ENCODE measurements around the gene VPS37B.

The VPS37B gene

GRCh38 chr12:122840580-122841513, 55.1 kb downstream of the VPS37B start:
- no peak for DNase-seq (ENCODE audit: low spot score)

DNA sequence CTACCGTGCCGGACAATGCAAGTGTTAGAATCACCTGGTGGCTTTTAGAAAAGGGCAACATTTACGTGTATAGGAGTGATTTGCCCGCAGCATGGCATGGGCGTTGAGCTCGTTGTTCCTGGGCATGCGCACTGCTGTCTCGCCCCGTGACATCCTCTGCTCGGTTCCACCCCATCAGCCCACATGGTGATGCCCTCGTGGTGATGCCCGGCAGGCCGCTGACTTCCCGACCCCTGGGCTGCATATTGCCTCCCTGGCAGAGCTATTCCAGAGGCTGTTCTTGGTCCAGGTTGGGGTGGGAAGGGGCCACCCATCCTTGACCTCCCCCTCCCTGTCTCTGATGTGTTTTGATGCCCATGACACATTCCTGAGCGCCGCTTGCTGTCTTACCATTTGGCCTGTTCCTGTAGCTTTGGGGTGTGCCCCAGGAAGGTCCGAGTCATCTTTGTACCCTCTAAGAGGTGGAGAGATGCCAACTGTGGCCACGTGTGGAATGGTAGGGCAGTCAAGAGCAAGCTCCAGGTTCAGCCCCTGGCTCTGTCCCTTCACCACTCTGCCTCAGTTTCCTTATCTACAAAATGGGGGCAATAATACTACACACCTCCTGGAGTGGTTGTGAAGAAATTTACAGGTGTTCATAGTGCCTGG, 55.9 kb downstream of the VPS37B start:
- DNase-seq (ENCODE audit: low spot score), result no peak

- no peak for DNase-seq (ENCODE audit: low spot score)
These were observed 57.1 kb downstream of the VPS37B start for GRCh38 chr12:122838841-122839240.

DNA sequence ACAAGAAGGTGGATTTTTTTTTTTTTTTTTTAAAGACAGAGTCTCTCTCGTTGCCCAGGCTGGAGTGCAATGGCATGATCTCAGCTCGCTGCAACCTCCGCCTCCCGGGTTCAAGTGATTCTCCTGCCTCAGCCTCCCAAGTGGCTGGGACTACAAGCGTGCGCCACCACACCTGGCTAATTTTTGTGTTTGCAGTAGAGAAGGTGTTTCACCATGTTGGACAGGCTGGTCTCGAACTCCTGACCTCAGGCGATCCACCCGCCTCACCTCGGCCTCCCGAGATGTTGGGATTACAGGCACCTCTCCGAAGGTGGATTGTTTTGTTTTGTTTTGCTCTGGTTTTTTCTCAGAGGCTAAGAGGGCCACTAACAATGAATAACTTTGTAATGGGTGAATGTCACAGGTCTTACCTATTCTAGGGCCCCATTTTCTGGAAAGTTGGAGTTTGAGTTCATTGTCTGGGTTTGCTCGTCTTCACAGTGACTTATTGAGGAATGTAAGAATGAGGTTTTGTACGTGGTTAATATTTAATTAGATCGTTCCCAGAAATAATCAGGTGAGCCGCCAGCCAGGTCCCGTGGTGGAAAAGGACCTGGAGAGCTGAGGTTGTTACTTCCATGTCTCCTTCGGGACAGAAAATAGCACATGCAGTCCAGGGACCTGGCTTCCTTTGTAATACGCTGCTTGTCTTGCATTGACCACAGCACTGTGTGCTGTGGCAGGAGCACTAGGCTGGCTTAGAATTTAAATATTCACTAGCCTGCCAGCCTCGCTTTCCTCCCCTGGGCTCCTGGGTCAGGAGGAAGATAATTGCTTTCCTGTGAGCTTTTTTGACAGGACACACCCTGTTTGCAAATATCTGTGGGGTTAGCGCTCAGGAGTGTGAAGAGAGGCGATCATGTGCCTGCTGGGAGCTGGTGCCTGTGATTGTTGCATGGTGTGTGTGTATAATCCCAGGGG, 58.3 kb downstream of the VPS37B start:
- DNase-seq (ENCODE audit: low spot score), result no peak

GRCh38 chr12:122836027-122836921, 59.6 kb downstream of the VPS37B start:
- DNase-seq (ENCODE audit: low spot score), result peak; percentile 74

GRCh38 chr12:122835750-122836026, 60.2 kb downstream of the VPS37B start:
- DNase-seq (ENCODE audit: low spot score), result no peak

DNA sequence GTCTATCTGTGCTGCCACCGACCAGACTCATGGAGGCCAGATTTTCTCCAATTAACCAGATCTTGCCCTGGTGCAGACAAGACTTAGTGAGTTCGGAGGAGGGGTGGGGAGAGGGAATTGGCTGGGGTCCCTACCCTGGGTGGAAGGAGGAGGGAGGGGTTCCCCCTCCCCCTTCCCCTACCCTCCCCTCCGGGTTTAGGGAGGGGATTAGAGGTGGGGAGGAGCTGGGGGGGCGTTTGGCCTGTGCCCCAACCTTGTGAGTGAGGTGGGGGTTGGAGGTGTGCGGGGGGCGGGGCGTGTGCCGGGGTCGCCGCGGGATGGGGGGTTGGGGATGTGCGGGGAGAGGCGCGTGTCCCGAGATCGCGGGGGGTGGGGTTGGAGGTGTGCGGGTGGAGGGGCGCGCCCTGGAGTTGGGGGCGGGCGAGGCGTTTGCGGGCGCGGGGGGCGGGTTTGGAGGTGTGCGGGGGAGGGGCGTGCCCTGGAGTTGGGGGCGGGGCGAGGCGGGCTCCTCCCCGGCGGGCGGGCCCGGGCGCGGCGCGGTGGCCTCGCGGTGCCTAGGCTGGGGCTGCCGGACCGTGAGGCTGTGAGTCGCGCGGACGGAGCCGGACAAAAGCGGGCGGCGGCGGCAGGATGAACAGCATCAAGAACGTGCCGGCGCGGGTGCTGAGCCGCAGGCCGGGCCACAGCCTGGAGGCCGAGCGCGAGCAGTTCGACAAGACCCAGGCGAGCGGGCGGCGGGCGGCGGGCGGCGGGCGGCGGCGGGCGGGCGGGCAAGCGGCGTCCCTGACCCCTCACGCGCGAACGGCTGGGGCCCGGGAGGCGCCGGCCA, 60.8 kb downstream of the VPS37B start, which contains the start of gene HIP1R:
Gene HIP1R (plus strand): TSS at position 537 of the 829 bp plus-strand sequence. CDS start 94 bp downstream, at position 631.
- DNase-seq (ENCODE audit: low spot score), result peak; percentile 60

- peak; percentile 77 for DNase-seq (ENCODE audit: low spot score)
These were observed 61.6 kb downstream of the VPS37B start for GRCh38 chr12:122834104-122834920.

DNA sequence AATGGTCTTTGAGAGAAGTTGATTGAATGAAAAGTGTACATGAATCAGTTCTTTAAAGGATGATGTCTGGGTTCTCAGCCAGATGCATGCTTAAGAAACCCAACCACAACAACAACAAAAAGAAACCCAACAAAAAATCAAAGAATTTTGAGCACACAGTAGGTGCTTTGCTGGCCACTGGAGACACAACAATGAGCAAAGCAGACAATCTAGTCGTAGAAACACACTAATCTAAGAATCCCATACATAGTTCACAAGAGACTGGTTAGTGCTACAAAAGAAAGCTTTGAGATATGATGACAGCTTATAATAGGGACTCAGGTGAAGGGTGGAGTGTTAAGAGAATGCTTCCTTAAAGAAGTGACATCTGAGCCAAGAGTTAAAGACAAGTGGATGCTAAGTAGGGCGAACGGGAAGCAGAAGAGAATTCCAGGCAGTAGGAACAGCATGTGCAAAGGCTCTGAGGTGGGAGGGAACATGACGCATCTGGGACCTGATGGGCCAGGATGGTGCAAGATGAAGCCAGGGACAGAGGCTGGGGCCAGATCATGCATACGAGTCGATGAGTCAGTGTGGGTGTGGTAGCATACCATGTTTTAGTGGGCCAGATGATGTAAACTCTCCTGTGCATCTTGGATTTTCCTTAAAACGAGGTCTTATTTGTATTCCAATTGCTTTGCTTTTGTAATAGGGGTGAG, 65.3 kb downstream of the VPS37B start:
- no peak for DNase-seq (ENCODE audit: low spot score)

DNA sequence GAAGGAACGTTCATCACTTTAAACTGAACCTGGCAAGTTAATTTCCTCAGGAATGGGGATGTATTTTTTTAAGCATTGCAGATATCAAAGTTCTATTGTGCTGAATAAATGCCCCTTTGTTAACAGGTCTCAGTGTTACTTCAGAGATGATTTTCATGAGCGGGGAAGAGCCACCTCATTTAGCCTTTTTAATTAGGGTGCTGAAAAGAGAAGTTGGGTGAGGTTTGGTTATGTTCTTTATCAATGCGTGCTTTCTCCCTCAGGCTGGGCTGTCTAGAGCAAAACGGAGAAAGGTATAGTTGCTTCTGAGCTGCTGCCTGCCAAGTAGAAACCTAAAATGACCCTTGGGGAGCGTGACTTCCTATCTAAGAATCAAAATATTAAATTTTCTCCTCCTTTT, 68.7 kb downstream of the VPS37B start:
- DNase-seq (ENCODE audit: low spot score), result peak; percentile 50

DNA sequence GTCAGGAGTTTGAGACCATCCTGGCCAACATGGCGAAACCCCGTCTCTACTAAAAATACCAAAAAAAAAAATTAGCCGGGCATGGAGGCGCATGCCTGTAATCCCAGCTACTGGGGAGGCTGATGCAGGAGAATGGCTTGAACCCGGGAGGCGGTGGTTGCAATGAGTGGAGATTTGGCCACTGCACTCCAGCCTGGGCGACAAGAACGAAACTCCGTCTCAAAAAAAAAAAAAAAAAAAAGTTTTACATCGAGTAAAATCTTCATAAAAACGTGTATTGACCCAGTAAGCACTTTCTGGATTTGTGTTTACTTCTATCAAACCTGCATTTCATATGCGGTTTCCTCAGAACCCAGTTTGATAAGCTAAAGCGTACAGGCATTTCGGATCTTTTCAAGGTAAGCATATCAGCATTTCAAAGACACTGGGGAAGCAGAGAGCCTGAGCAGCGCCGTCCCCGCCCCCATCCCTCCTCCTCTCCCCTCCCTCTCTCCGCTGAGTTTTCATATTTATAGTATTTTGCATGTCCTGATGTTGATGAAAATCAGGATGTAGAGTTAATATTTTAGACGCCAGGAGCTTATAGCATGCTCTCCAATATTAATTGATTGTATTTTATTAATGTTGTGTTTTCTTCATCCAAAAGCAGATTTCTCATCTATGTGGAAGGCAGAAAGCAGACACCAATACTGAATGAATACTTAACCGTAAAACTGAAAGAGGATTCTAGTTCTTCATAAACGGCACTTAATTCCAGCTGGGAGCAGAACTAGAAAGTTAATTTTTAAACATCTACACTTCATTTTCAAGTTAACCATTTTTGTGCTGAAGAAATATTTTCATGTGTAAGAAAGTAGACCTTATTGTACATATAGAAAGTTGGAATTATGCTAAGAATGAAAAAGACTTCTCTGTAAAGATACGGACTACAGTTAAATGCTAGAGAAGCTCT, 69.9 kb downstream of the VPS37B start:
- peak; percentile 50 for DNase-seq (ENCODE audit: low spot score)

DNA sequence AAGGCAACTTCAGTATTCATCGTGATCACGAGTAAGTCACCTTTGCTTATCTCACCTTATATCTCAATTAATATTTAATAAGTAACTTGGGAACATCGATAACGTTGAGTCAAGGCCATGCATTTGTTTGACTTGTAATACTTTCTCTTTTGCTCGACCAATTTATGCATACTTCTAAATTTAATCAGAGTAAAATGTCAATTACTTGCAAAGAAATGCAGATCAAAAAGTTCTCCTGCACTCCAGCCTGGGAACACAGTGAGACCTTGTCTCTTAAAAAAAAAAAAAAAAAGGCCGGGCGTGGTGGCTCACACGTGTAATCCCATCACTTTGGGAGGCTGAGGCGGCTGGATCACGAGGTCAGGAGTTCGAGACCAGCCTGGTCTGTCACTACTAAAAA, 72.5 kb downstream of the VPS37B start:
- DNase-seq (ENCODE audit: low spot score), result no peak

DNA sequence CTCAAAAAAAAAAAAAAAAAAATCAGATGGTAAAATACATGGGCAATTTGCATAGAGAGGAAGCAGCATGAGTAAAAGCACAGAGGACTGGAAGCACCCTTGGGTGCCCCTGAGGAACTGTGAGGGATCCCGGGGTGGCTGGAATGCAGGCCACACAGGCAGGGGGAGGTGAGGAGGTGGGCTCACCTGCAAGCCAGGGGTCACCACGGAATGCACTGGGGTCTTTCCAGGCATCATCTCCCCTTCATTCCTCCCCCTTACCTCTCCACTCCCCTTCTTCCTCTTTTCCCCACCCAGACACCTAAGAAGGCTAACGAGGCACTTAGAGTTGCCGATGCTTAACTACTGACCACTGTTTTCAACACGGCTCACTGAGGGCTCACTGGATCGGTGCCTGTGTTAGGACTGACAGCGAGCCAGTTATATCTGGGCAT, 75.1 kb downstream of the VPS37B start:
- no peak for DNase-seq (ENCODE audit: low spot score)

- DNase-seq (ENCODE audit: low spot score), result no peak
These were observed 75.8 kb downstream of the VPS37B start for GRCh38 chr12:122820138-122820537.

DNA sequence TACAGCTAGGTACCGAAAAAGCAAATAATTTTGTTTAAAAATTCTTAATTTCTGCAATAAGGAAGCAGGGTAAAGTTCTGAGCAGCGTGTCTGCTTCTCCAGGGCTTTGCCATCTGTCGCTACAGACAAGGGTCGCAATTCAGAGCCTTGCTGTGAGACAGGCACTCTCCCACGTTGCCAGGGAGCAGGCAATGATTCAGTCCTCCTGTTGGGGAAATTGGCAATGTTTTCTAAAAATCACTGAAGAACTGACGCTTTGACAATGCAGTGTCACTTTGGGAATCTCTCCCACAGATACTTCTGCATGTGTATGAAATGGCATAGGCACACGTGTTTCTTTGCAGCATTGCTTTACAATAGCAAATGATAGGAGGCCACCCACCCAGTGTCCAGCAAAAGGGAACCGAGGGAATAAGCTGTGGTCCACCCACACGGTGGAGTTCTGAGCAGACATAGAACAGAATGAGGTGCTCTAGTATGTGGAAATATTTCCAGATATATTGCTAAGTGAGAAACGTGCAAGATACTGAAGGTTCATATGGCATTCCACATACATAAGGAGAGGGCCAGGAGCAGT, 76.6 kb downstream of the VPS37B start:
- DNase-seq (ENCODE audit: low spot score), result no peak

Measured in globus pallidus (tissue), 1 donor.